Stimulated activated CD4-positive, alpha-beta T cell treated with anti-CD3 and anti-CD28 coated beads, Interleukin-15, amount 100 ng/mL, for 1 hour (primary cell): ENCODE results near the gene SIRT7.
A peak's percentile ranks its signal among the peaks of the same experiment; 100 is the strongest.
"Not testable (repeated sequence)": the region's sequence is repeated elsewhere in the genome, so short reads cannot be mapped to it uniquely, and the experiment has no call there.

Experiments
- DNase-seq, 2 donors: peaks; one replicate each; pipeline ENCODE4 v3.0.0-alpha.2; 2020; ENCODE audit warnings: low read depth in 1 of 2, low spot score in 1 of 2

The SIRT7 gene

GRCh38 chr17:81921996-81922565 is 4.1 kb upstream of the SIRT7 start:
- no peak for DNase-seq

- DNase-seq, result no peak
Observed at GRCh38 chr17:81921537-81921862, 3.5 kb upstream of the SIRT7 start.

- DNase-seq, result no peak
Observed at GRCh38 chr17:81920612-81921536, 2.9 kb upstream of the SIRT7 start.

- no peak for DNase-seq
Observed at GRCh38 chr17:81918832-81919545, 1.0 kb upstream of the SIRT7 start.

GRCh38 chr17:81918333-81918669 is 325 bp upstream of the SIRT7 start:
- DNase-seq, result not testable (repeated sequence)

GRCh38 chr17:81916234-81917001 is 1.6 kb downstream of the SIRT7 start:
- DNase-seq, result no peak

- no peak for DNase-seq
Observed at GRCh38 chr17:81915331-81915730, 2.6 kb downstream of the SIRT7 start.

GRCh38 chr17:81914103-81914850 is 3.7 kb downstream of the SIRT7 start:
- no peak for DNase-seq

- no peak for DNase-seq
Observed at GRCh38 chr17:81913394-81914102, 4.4 kb downstream of the SIRT7 start.

GRCh38 chr17:81912441-81913309 is 5.3 kb downstream of the SIRT7 start:
- DNase-seq, result no peak

GRCh38 chr17:81911969-81912368 is 6.0 kb downstream of the SIRT7 start:
- no peak for DNase-seq

- DNase-seq, result peak; percentile 89 to 91
Observed at GRCh38 chr17:81911277-81911961, 6.6 kb downstream of the SIRT7 start, which contains the start of gene PCYT2. Gene PCYT2 (minus strand): TSS chr17:81911399. CDS start chr17:81911355, 44 bp downstream.

- DNase-seq, result no peak
Observed at GRCh38 chr17:81910840-81911276, 7.1 kb downstream of the SIRT7 start.

- DNase-seq, result no peak
Observed at GRCh38 chr17:81909966-81910839, 7.8 kb downstream of the SIRT7 start.

- no peak for DNase-seq
Observed at GRCh38 chr17:81909231-81909630, 8.7 kb downstream of the SIRT7 start.

- DNase-seq, result no peak
Observed at GRCh38 chr17:81908793-81909192, 9.2 kb downstream of the SIRT7 start.
